ENCODE measurements around the gene TEDC2.

The TEDC2 gene

DNA sequence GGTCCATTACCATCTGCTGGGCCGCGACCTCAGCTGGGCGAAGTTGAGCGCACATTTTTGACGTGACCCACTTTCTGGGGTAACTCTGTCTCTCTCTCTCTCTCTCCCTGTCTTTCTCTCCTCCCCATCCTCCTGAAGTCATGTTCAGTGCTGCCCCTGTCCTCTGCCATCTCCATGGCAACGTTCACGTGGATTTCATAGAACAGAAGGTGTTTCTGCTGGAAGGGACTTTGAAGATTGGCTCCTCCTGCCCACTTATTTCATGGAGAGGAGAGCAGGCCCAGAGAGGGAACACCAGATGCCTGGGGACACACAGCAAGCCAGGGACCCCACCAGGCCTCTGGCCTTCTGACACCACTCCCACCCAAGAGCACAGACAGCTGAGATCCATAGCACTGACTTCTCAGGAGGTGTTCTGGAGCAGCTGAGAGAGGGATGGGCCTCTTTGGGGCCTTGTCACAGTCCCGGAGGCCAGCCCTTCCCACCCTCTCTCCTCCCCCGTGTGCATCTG, 34.8 kb upstream of the TEDC2 start:
- TF ChIP-seq, protein P1, sequence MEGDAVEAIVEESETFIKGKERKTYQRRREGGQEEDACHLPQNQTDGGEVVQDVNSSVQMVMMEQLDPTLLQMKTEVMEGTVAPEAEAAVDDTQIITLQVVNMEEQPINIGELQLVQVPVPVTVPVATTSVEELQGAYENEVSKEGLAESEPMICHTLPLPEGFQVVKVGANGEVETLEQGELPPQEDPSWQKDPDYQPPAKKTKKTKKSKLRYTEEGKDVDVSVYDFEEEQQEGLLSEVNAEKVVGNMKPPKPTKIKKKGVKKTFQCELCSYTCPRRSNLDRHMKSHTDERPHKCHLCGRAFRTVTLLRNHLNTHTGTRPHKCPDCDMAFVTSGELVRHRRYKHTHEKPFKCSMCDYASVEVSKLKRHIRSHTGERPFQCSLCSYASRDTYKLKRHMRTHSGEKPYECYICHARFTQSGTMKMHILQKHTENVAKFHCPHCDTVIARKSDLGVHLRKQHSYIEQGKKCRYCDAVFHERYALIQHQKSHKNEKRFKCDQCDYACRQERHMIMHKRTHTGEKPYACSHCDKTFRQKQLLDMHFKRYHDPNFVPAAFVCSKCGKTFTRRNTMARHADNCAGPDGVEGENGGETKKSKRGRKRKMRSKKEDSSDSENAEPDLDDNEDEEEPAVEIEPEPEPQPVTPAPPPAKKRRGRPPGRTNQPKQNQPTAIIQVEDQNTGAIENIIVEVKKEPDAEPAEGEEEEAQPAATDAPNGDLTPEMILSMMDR (IDR thresholded peaks at IDR 0.05; ENCODE audit: unreplicated experiment in 3 of 3), result no peak
- peaks cover 7% of the 10 kb centered on the region for H3K27me3 Mint-ChIP-seq (ENCODE audit: low read depth)
- no peaks in the 10 kb centered on the region for H3K36me3 Mint-ChIP-seq (ENCODE audit: low read depth)
- H3K9me3 Mint-ChIP-seq, result no peaks in the 10 kb centered on the region
- H3K4me1 Mint-ChIP-seq, result peaks cover 8% of the 10 kb centered on the region
- H3K4me3 Mint-ChIP-seq, result no peak overlapping the region
- no peak overlapping the region for H3K27ac Mint-ChIP-seq

DNA sequence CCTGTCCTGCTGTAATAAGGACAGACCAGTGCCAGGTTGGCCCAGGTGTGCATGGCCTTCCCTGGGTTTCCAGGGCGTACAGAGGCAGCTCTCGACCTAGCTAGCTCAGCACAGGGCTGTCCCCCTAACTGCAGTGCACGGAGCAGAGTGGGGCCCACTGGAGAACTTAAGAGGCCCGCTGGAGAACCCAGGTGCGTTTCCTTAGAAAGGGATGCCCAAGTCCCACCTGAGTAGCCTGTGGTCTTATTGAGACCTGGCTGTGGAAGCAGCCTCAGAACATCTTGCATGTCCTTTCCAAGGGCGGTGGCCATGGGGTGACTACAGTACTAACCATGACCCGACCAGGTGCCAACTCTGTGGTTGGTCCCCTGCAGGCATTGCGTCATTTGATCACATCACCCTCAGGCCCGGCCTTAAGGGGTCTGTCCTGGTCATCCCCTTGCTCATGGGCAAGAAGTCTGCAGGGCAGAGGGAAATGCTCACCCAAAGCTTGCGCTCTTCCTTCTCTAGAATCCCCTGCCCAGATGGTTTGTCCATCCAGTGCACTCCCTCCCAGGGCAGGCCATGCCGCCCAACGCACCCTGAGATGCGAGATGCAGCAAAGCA, 34.0 kb upstream of the TEDC2 start:
- Mint-ChIP-seq H3K27me3 (ENCODE audit: low read depth) (peaks cover 4% of the 10 kb centered on the region), H3K36me3 (ENCODE audit: low read depth) (no peaks in the 10 kb centered on the region), H3K4me3 (peak overlapping the region in 2 of 3 experiments; percentile 26 to 56), H3K4me1 (peaks cover 17% of the 10 kb centered on the region), H3K9me3 (no peaks in the 10 kb centered on the region), H3K27ac (no peak overlapping the region)
- TF ChIP-seq, protein P1 (IDR thresholded peaks at IDR 0.05; ENCODE audit: unreplicated experiment in 3 of 3), result no peak

- H3K9me3 Mint-ChIP-seq, result no peaks in the 10 kb centered on the region
- peaks cover 18% of the 10 kb centered on the region for H3K4me1 Mint-ChIP-seq
- TF ChIP-seq, protein P1 (IDR thresholded peaks at IDR 0.05; ENCODE audit: unreplicated experiment in 3 of 3), result no peak
- H3K36me3 Mint-ChIP-seq (ENCODE audit: low read depth), result no peaks in the 10 kb centered on the region
- no peak overlapping the region for H3K27ac Mint-ChIP-seq
- H3K4me3 Mint-ChIP-seq, result peak overlapping the region; percentile 78 to 92 (median 91)
- H3K27me3 Mint-ChIP-seq (ENCODE audit: low read depth), result no peaks in the 10 kb centered on the region
These were observed 33.0 kb upstream of the TEDC2 start for GRCh38 chr16:2426941-2427361.

- H3K4me1 Mint-ChIP-seq, result peaks cover 18% of the 10 kb centered on the region
- H3K36me3 Mint-ChIP-seq (ENCODE audit: low read depth), result peaks cover 2% of the 10 kb centered on the region
- peak overlapping the region in 1 of 3 experiments; percentile 73 for H3K27ac Mint-ChIP-seq
- H3K27me3 Mint-ChIP-seq (ENCODE audit: low read depth), result no peaks in the 10 kb centered on the region
- TF ChIP-seq, protein P1 (IDR thresholded peaks at IDR 0.05; ENCODE audit: unreplicated experiment in 3 of 3), result no peak
- no peaks in the 10 kb centered on the region for H3K9me3 Mint-ChIP-seq
- H3K4me3 Mint-ChIP-seq, result peak overlapping the region; percentile 78 to 92 (median 91)
These were observed 32.4 kb upstream of the TEDC2 start for GRCh38 chr16:2427526-2427925.

GRCh38 chr16:2428051-2428783, 31.7 kb upstream of the TEDC2 start:
- Mint-ChIP-seq H3K36me3 (ENCODE audit: low read depth) (peaks cover 9% of the 10 kb centered on the region), H3K4me3 (peak overlapping the region; percentile 87 to 92 (median 91)), H3K9me3 (no peaks in the 10 kb centered on the region), H3K4me1 (peaks cover 18% of the 10 kb centered on the region), H3K27ac (peak overlapping the region in 2 of 3 experiments; percentile 62 to 73), H3K27me3 (ENCODE audit: low read depth) (no peaks in the 10 kb centered on the region)
- TF ChIP-seq, protein P1 (IDR thresholded peaks at IDR 0.05; ENCODE audit: unreplicated experiment in 3 of 3), result peak in 1 of 3 experiments; percentile 17

All from nephron (organoid).